GM12874 (cell line): ENCODE measurements around the gene ALX4.

ENCODE experiments used
- TF ChIP-seq, protein P1 (sequence below): IDR thresholded peaks from 2 replicates; pipeline ENCODE4 v1.5.1; 2011; ENCODE audit warnings: low read depth, mild to moderate bottlenecking, control low read depth, low read length, moderate library complexity; ENCODE audit not compliant: insufficient read depth

ALX4 gene

GRCh38 chr11:44255406-44256071 lies 54.4 kb downstream of the ALX4 start:
- TF ChIP-seq, protein P1, sequence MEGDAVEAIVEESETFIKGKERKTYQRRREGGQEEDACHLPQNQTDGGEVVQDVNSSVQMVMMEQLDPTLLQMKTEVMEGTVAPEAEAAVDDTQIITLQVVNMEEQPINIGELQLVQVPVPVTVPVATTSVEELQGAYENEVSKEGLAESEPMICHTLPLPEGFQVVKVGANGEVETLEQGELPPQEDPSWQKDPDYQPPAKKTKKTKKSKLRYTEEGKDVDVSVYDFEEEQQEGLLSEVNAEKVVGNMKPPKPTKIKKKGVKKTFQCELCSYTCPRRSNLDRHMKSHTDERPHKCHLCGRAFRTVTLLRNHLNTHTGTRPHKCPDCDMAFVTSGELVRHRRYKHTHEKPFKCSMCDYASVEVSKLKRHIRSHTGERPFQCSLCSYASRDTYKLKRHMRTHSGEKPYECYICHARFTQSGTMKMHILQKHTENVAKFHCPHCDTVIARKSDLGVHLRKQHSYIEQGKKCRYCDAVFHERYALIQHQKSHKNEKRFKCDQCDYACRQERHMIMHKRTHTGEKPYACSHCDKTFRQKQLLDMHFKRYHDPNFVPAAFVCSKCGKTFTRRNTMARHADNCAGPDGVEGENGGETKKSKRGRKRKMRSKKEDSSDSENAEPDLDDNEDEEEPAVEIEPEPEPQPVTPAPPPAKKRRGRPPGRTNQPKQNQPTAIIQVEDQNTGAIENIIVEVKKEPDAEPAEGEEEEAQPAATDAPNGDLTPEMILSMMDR, result no peak

DNA sequence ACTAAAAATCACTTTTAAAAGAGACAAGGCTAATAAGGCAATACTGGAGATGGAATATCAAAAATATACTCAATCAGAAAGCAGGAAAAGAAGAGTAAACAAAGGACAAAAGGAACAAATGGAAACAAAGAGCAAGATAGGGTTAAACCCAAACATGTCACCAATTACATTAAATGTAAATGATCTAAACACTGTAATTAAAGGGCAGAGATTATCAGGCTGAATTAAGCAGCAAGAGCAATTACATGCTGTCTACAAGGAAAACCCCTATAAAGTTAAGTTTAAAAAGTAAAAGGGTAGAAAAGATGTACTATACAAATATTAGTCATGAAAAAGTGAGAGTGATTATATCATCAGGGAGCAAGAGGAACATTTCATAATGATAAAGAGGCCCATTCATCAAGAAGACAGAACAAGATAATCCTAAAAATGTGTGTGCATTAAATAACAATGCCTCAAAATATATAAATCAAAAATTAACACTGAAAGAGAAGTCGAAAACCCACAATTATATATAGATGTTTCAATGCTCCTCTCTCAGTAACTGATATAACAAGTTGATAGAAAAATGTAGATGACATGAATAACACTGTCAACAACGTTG lies 56.8 kb downstream of the ALX4 start:
- TF ChIP-seq, protein P1, result no peak

- TF ChIP-seq, protein P1, result no peak
Measured at GRCh38 chr11:44250421-44250820, 59.5 kb downstream of the ALX4 start.

GRCh38 chr11:44248109-44248508 lies 61.8 kb downstream of the ALX4 start:
- TF ChIP-seq, protein P1, result no peak

DNA sequence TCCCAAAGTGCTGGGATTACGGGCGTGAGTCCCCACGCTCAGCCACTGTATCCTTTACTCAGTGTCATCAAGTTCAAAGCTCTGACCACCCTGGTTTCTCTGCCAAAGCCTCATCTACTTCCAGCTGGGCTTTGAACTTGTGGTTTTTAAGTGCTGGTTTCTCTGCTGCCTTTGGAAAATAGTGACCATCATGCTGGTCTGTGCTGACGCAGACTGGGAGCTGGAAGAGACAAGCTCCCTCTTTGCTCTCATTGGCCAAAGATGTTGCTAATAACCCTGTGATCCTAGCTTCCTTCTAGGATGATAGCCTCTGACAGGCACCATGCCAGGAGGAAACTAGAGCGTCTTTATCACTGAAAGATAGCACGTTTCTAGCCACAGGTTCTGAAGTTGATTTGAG lies 62.4 kb downstream of the ALX4 start:
- TF ChIP-seq, protein P1, result no peak

GRCh38 chr11:44246726-44247125 lies 63.2 kb downstream of the ALX4 start:
- TF ChIP-seq, protein P1, result no peak

GRCh38 chr11:44244639-44245310 lies 65.2 kb downstream of the ALX4 start:
- TF ChIP-seq, protein P1, result no peak
